ENCODE data around the gene PANK3. TPM values are rescaled to one million over a fixed set of nuclear protein-coding genes. Genes with fewer than 3 reads are reported as not detected.

Gene PANK3
- total RNA-seq, 4 donors from 2014 or later = 22.5 to 39.9 (median 28.4) TPM

DNA sequence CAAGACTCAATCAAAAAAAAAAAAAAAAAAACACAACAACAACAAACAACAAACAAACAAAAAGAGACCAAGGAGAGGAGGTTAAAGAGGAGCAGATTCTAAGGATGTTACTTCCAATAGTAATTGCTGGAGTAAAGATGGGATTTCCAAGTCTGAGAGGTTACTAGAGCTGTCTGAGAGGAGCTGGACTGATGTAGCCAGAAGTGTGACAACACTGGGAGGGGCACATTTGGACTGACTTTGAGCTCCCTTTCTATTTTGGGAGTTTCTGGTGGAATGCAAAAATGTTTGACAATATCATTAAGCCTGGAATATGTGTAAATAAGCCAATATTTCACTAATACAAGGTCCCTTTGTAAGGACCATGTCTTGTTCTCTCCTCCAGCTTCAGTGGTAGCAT, 25.3 kb upstream of the PANK3 start:
- no peak for DNase-seq (ENCODE audit: low spot score)
- no peak for ATAC-seq (ENCODE audit: low FRiP score)
- TF ChIP-seq, protein P1, sequence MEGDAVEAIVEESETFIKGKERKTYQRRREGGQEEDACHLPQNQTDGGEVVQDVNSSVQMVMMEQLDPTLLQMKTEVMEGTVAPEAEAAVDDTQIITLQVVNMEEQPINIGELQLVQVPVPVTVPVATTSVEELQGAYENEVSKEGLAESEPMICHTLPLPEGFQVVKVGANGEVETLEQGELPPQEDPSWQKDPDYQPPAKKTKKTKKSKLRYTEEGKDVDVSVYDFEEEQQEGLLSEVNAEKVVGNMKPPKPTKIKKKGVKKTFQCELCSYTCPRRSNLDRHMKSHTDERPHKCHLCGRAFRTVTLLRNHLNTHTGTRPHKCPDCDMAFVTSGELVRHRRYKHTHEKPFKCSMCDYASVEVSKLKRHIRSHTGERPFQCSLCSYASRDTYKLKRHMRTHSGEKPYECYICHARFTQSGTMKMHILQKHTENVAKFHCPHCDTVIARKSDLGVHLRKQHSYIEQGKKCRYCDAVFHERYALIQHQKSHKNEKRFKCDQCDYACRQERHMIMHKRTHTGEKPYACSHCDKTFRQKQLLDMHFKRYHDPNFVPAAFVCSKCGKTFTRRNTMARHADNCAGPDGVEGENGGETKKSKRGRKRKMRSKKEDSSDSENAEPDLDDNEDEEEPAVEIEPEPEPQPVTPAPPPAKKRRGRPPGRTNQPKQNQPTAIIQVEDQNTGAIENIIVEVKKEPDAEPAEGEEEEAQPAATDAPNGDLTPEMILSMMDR (IDR thresholded peaks at IDR 0.05) = no peak

DNA sequence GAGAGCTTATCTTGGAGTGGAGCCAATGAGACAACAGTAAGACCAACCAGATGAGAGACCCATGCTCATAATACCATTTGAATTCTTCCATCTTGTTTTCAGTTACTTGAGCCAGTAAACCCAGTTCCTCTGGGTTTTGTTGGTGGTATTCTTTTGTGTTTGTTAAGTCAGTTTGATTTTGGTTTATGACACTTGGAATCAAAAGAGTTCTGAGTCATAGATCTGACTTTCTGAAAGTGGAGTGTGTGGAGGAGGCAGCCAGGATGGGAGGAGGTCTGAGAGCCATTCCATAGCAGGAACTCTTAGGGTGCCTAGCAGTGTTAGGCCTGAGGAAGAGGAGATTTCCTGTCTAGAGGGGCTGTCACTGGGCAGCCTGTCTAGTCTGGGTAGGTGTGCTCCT, 24.6 kb upstream of the PANK3 start:
- DNase-seq (ENCODE audit: low spot score) (no peak), ATAC-seq (ENCODE audit: low FRiP score) (no peak)
- TF ChIP-seq, protein P1 (IDR thresholded peaks at IDR 0.05) = no peak

DNA sequence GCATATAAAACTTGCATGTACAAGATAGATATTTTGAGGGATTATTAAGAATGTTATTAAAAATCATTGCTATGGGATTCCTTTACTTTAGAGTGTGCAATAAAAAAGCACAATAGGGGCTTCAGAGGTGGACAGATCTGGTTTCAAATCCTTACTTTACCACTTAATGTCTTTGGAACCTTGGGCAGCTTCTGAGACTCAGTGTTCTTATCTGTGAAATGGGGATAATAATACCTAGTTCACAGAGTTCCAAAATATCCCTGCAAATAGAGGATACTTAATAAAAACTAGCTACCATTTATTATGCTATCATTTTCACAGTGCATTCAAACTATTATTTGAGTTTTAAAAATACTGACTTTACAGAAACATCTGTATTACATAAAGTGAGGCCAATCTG, 23.3 kb upstream of the PANK3 start:
- no peak for DNase-seq (ENCODE audit: low spot score)
- TF ChIP-seq, protein P1 (IDR thresholded peaks at IDR 0.05) = no peak
- no peak for ATAC-seq (ENCODE audit: low FRiP score)

DNA sequence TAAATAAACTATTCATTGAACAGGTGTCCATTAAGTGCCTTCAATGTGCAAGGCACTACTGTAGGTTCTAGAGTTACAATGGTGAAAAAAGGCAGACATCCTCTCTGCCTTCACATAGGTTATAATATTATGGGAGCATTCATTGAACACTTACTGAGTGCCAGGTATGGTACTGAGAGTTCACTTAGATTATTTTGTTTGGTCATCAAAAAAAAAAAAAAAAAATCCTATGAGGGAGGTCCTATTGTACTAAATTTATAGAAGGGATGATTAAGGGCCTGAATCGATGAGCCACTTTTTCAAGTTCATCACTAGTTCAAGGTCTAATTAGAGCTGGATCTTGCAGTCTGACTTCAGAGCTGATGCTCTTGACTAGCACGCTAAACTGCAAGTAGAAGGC, 22.8 kb upstream of the PANK3 start:
- no peak for DNase-seq (ENCODE audit: low spot score)
- no peak for ATAC-seq (ENCODE audit: low FRiP score)
- TF ChIP-seq, protein P1 (IDR thresholded peaks at IDR 0.05) = no peak

DNA sequence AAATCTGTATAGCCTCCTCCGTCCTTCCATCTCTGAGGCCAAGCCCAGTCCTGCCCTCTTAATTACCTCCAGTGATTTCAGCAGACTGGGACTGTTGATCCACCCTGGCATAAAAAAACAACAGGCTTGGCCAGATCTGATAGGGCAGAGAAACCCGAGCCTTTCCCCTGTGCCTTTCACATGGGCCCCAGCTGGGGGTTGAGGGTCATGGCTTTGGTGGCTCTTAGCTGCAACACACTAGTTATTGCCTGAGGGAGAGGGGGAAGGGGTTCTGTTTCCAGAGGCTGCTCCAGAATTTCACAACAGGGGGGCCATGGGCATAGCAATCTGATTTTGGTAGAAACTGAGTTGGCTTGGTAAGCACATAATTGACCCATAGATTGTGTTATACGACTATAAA, 21.2 kb upstream of the PANK3 start:
- no peak for ATAC-seq (ENCODE audit: low FRiP score)
- DNase-seq (ENCODE audit: low spot score) = no peak
- TF ChIP-seq, protein P1 (IDR thresholded peaks at IDR 0.05) = no peak

DNA sequence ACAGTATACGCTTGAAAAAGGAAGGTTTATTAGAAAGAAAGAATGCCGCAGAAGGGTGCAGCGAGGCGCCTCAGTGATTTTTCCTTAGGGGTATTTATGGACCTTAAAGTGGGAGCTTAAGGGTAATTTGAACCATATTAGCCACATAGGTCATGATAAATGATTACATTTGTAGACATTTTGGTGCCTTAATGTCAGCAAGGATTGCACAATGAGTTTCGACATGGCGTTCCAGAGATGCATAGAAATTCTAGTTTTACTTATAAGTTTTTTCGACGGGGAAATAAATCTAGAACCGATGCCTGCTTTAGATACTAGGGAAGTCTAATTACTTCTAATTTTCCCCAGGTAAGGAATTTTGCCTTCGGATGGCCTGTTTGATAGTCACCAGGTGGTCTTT, 20.7 kb upstream of the PANK3 start:
- DNase-seq (ENCODE audit: low spot score) = no peak
- ATAC-seq (ENCODE audit: low FRiP score) = no peak
- TF ChIP-seq, protein P1 (IDR thresholded peaks at IDR 0.05) = no peak

DNA sequence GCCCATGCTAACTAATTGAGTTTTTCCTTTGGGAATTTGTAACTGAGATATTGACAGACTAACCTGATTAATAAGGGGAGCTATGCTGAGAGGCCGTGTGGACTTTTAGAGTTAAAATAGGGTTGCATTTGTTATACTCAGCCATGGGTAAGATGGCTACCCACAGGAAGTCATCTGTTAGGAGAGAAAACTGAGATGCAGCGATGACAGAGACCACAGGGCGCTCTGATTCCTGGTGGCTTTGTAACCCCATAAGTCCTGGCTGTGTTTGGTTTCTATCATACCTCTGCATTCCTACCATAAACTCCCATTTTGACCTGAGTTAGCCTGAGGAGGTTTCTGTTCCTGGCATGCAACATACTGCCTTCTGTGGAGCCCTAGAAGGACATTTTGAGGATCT, 19.5 kb upstream of the PANK3 start:
- no peak for ATAC-seq (ENCODE audit: low FRiP score)
- TF ChIP-seq, protein P1 (IDR thresholded peaks at IDR 0.05) = no peak

More for the DNA sequence above, 19.5 kb upstream of the PANK3 start:
- DNase-seq (ENCODE audit: low spot score) = no peak
